ENCODE results near the gene TMEM126A.

The TMEM126A gene

DNA sequence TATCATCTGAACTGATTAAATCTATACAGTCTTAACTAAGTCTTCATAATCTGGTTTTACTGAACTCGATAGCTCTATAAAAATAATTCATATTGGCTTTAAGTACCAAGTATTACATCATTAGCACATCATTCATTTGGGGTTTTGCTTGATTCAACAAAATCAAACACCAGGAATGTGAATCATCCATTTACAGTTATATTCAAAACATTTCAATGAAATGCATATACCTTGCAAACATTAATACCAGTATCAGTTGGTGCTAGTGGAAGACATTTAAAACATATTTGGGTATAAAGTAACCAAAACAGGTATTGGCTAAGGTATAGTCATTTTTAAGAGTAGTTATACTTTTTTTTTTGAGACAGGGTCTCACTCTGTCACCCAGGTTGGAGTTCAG is 50.4 kb downstream of the TMEM126A start:
- Histone ChIP-seq H3K27me3 (ENCODE audit: control insufficient read depth, insufficient read depth, low read length) (no peaks in the 10 kb centered on the region), H3K9ac (ENCODE audit: low read depth, low read length) (no peak overlapping the region), H3K36me3 (ENCODE audit: control insufficient read depth, insufficient read depth, low read length) (no peaks in the 10 kb centered on the region), H3K9me3 (ENCODE audit: control insufficient read depth, insufficient read depth, low read length) (no peaks in the 10 kb centered on the region), H3K4me1 (ENCODE audit: control insufficient read depth, insufficient read depth, low read length) (no peaks in the 10 kb centered on the region), H3K4me3 (ENCODE audit: low read depth, low read length) (no peak overlapping the region), H3K27ac (ENCODE audit: low read depth, low read length) (no peak overlapping the region)

DNA sequence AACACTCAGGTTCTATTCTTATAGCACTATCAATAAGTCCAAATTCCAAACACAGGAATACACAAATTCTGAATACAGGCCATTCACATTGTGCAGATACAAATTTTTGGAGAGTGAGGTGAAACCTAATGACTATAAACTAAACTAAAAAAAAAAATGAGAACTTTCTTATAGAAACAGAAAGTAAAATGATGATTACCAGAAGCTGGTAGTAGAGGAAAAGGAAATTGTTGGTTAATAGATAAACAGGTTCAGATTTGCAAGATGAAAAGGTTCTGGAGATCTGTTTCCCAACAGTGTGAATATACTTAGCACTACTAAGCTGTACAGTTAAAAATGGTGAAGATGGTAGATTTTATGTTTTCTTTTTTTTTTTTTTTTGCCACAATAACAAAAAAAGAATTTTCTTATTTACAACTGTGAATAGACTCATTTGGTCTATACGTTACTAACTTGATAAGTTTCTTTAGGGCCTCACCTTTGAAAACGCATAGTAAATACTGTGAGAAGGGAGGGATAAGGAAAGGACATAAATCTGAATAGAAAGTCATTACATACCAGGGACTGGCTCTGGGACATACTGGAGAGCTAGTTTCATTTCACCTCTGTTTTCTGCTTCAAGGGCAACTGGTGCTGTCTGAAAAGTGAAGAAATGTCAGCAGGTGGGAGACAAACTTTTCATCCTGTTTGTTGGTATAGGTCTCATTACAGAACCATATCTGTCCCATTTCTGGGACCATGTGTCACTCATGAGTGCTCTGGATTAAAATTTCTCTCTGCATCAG is 52.4 kb downstream of the TMEM126A start:
- H3K9me3 ChIP-seq (ENCODE audit: control insufficient read depth, insufficient read depth, low read length): no peaks in the 10 kb centered on the region
- no peaks in the 10 kb centered on the region for H3K36me3 ChIP-seq (ENCODE audit: control insufficient read depth, insufficient read depth, low read length)
- H3K27me3 ChIP-seq (ENCODE audit: control insufficient read depth, insufficient read depth, low read length): no peaks in the 10 kb centered on the region
- no peak overlapping the region for H3K27ac ChIP-seq (ENCODE audit: low read depth, low read length)
- H3K4me3 ChIP-seq (ENCODE audit: low read depth, low read length): no peak overlapping the region
- no peak overlapping the region for H3K9ac ChIP-seq (ENCODE audit: low read depth, low read length)
- no peaks in the 10 kb centered on the region for H3K4me1 ChIP-seq (ENCODE audit: control insufficient read depth, insufficient read depth, low read length)

DNA sequence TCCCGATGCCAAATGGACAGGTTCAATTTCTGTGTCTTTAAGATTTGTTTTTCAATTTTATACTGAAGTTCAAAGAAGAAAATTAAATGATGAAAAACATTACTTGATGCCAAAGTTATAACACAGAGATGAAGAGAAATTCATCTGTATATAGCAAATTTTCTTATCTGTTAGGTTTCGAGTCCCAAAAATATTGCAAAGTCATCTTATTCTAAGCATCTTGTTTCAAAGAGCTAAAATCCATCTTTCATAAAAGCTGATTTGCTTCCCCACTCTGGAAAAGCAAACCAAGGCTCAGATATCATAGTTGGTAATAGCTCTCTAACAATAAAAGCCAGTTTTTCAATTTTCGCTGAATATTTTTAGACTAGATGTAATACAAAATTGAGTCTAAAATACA is 57.2 kb downstream of the TMEM126A start:
- Histone ChIP-seq H3K9ac (ENCODE audit: low read depth, low read length) (no peak overlapping the region), H3K27me3 (ENCODE audit: control insufficient read depth, insufficient read depth, low read length) (no peaks in the 10 kb centered on the region), H3K27ac (ENCODE audit: low read depth, low read length) (no peak overlapping the region), H3K9me3 (ENCODE audit: control insufficient read depth, insufficient read depth, low read length) (no peaks in the 10 kb centered on the region), H3K4me1 (ENCODE audit: control insufficient read depth, insufficient read depth, low read length) (no peaks in the 10 kb centered on the region), H3K36me3 (ENCODE audit: control insufficient read depth, insufficient read depth, low read length) (no peaks in the 10 kb centered on the region), H3K4me3 (ENCODE audit: low read depth, low read length) (no peak overlapping the region)

- H3K27ac ChIP-seq (ENCODE audit: low read depth, low read length): no peak overlapping the region
- no peaks in the 10 kb centered on the region for H3K27me3 ChIP-seq (ENCODE audit: control insufficient read depth, insufficient read depth, low read length)
- H3K4me1 ChIP-seq (ENCODE audit: control insufficient read depth, insufficient read depth, low read length): no peaks in the 10 kb centered on the region
- H3K36me3 ChIP-seq (ENCODE audit: control insufficient read depth, insufficient read depth, low read length): no peaks in the 10 kb centered on the region
- no peak overlapping the region for H3K4me3 ChIP-seq (ENCODE audit: low read depth, low read length)
- H3K9ac ChIP-seq (ENCODE audit: low read depth, low read length): no peak overlapping the region
- H3K9me3 ChIP-seq (ENCODE audit: control insufficient read depth, insufficient read depth, low read length): no peaks in the 10 kb centered on the region
Measured at GRCh38 chr11:85705800-85706199, 58.0 kb downstream of the TMEM126A start.

All from HUES48 (cell line).